Colonic mucosa (tissue), 4 donors: Measurements from ENCODE around the gene GJE1. TPM values are rescaled to one million over a fixed set of nuclear protein-coding genes. Genes with fewer than 3 reads are reported as not detected.

ENCODE experiments used
- DNase-seq: peaks from one replicate; pipeline ENCODE4 v3.0.0-alpha.2; 2020
- H3K27ac ChIP-seq: fragments of 200-600 bp; one replicate; pipeline ENCODE4 v1.8.0; 2021
- H3K27me3 ChIP-seq: fragments of 200-600 bp; one replicate; pipeline ENCODE4 v1.8.0; 2021
- H3K36me3 ChIP-seq: fragments of 200-600 bp; one replicate; pipeline ENCODE4 v1.8.0; 2021
- H3K4me1 ChIP-seq: fragments of 200-600 bp; one replicate; pipeline ENCODE4 v1.8.0; 2021; ENCODE audit warnings: mild to moderate bottlenecking
- H3K4me3 ChIP-seq: fragments of 200-600 bp; one replicate; pipeline ENCODE4 v1.8.0; 2021
- H3K9ac ChIP-seq, 2 donors: one replicate each; pipeline ENCODE4 v1.7.0; 2013; ENCODE audit warnings: control low read depth in 2 of 2, low read depth in 2 of 2, low read length in 2 of 2
- H3K9me3 ChIP-seq: fragments of 200-600 bp; one replicate; pipeline ENCODE4 v1.8.0; 2021
- CTCF ChIP-seq: fragments of 200-600 bp; IDR thresholded peaks from one replicate; pipeline ENCODE4 v1.8.0; 2022; ENCODE audit warnings: antibody characterized with exemption, mild to moderate bottlenecking
- intact Hi-C: fragments of 100-400 bp; cut with DNase I; formaldehyde crosslinking; loops from one replicate; pipeline ENCODE4 v1.14.1; 2022
- total RNA-seq, 2 donors: library from RNA; stranded (reverse); fragmentation: NEBNext Ultra II Directional in 1 of 2; extraction: Animal tissue kit (Norgen Biotek cat#: 25700) in 1 of 2; gene quantifications; one replicate each; pipeline ENCODE4 v1.2.1, GENCODE V29; 2021
- donor health status: healthy.
- donor health status: DM: no; HTN: no; CAD: no.
- donor health status: DM: no; HTN: no; CAD: no.

GJE1 gene
- total RNA-seq, 2 donors from 2014 or later: not detected

DNA sequence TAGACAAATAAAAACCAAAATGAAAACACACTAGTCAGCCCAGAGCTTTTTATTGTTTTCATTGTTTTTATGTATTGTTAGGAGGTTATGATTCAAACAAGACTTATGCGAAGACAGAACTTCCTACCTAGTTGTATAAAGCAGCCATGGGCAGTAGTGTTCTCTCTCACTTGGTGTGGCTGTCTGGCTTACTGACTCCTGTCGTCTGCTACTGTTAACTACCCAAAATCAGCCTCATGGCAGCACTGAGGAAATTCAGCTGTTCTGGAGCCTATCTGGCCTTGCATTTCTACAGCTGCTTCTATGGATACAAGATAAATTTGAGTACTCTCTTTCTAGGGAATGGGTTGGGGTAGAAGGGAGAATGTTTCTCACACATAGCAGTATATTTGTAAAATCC, 34.8 kb downstream of the GJE1 start:
- H3K36me3 ChIP-seq: peaks cover 7% of the 10 kb centered on the region
- no peak for DNase-seq
- no peak overlapping the region for H3K9ac ChIP-seq

GRCh38 chr6:142171351-142171750, 38.6 kb downstream of the GJE1 start:
- H3K36me3 ChIP-seq: peaks cover 7% of the 10 kb centered on the region
- H3K4me3 ChIP-seq: no peak overlapping the region
- no peak for DNase-seq
- H3K9ac ChIP-seq: no peak overlapping the region
- H3K27ac ChIP-seq: no peak overlapping the region
- no peaks in the 10 kb centered on the region for H3K9me3 ChIP-seq
- TF ChIP-seq CTCF: no peak
- no peaks in the 10 kb centered on the region for H3K4me1 ChIP-seq
- H3K27me3 ChIP-seq: no peaks in the 10 kb centered on the region
- intact Hi-C loops: no loop called here

More for the DNA sequence above, 34.8 kb downstream of the GJE1 start:
- Histone ChIP-seq H3K9me3 (no peaks in the 10 kb centered on the region), H3K4me1 (no peaks in the 10 kb centered on the region), H3K27ac (no peak overlapping the region), H3K27me3 (no peaks in the 10 kb centered on the region), H3K4me3 (no peak overlapping the region)
- intact Hi-C loops: no loop called here
- no peak for TF ChIP-seq CTCF

DNA sequence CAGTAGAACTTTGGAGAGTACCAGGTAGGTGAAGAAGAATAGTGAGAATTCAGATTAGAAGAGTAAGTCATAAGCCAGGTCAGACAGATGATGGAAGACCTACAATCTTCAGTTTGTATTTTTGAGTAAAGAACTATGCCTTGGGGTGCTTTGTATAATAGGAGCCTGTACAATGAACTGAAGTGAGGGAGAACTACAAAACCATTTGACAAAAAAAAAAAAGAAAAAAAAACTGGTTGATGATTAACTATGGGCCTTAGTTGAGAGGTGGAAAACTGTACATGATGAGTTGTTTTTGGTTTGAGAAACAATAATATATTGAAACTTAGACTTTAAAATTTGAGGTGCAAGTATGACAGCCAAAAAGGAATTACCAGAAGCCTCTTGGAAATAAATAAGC, 40.0 kb downstream of the GJE1 start:
- no peak for TF ChIP-seq CTCF
- no peak overlapping the region for H3K27ac ChIP-seq
- H3K27me3 ChIP-seq: no peaks in the 10 kb centered on the region
- no peaks in the 10 kb centered on the region for H3K36me3 ChIP-seq
- no peak for DNase-seq
- no peak overlapping the region for H3K9ac ChIP-seq
- H3K4me3 ChIP-seq: no peak overlapping the region
- intact Hi-C loops: no loop called here
- no peaks in the 10 kb centered on the region for H3K9me3 ChIP-seq
- no peaks in the 10 kb centered on the region for H3K4me1 ChIP-seq

- Histone ChIP-seq H3K27me3 (no peaks in the 10 kb centered on the region), H3K9ac (no peak overlapping the region), H3K27ac (no peak overlapping the region), H3K4me1 (no peaks in the 10 kb centered on the region), H3K4me3 (no peak overlapping the region), H3K36me3 (no peaks in the 10 kb centered on the region), H3K9me3 (no peaks in the 10 kb centered on the region)
- no peak for DNase-seq
- no peak for TF ChIP-seq CTCF
- intact Hi-C loops: no loop called here
These were observed 41.3 kb downstream of the GJE1 start for GRCh38 chr6:142173980-142174379.

DNA sequence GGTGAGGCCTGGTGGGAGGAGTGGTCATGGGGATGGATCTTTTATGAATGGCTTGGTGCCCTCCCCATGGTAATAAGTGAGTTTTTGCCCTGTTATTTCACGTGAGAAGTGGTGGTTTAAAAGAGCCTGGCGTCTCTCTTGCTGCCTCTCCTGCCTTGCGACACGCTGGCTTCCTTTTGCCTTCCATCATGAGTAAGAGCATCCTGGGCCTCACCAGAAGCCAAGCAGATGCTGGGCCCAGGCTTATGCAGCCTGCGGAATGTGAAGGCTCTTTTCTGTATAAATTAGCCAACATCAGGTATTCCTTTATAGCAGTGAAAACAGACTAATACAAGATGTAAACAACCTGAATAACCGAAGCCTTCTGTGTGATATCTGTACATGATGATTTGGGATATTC, 42.0 kb downstream of the GJE1 start:
- intact Hi-C loops: no loop called here
- no peaks in the 10 kb centered on the region for H3K27me3 ChIP-seq
- no peaks in the 10 kb centered on the region for H3K4me1 ChIP-seq
- H3K9me3 ChIP-seq: no peaks in the 10 kb centered on the region
- H3K9ac ChIP-seq: no peak overlapping the region
- H3K27ac ChIP-seq: no peak overlapping the region
- H3K36me3 ChIP-seq: no peaks in the 10 kb centered on the region
- H3K4me3 ChIP-seq: no peak overlapping the region
- DNase-seq: no peak
- TF ChIP-seq CTCF: no peak

DNA sequence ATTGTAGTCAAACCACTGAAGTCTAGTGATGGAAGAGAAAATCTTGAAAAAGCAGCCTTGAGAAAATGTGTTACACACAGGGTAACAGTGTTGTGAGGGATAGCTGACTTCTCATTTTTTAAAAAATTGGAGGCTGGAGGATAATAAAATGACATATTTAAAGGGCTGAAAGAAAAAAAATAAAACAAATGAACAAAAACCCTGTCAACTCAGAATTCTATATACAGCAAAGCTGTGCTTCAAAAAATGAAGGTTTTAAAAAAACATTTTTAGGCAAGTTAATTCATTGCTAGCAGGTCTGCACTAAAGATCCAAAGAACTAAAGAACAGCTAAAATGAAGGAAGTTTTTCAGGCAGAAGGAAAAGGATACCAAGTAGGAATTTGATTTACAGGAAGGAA, 45.4 kb downstream of the GJE1 start:
- no peaks in the 10 kb centered on the region for H3K9me3 ChIP-seq
- TF ChIP-seq CTCF: no peak
- no peak overlapping the region for H3K27ac ChIP-seq
- no peaks in the 10 kb centered on the region for H3K27me3 ChIP-seq
- DNase-seq: no peak
- intact Hi-C loops: no loop called here
- no peaks in the 10 kb centered on the region for H3K4me1 ChIP-seq
- no peaks in the 10 kb centered on the region for H3K36me3 ChIP-seq
- no peak overlapping the region for H3K4me3 ChIP-seq
- H3K9ac ChIP-seq: no peak overlapping the region
